Endothelial cell of umbilical vein (primary cell): ENCODE data around the gene EIF4E1B. TPM values are rescaled to one million over a fixed set of nuclear protein-coding genes. Genes with fewer than 3 reads are reported as not detected.
A peak's percentile ranks its signal among the peaks of the same experiment; 100 is the strongest.

ENCODE experiments used
- BruUV-seq: library from RNA; stranded (reverse); fragments of 400-500 nt; replicated peaks from 2 replicates; lab custom pipeline; 2021; lab: Mats Ljungman, UMichigan
- CTCF ChIA-PET: fragments of 300-600, 350-600 bp; sonication (Branson Sonifier 250); formaldehyde crosslinking; loops from one replicate; lab custom pipeline; 2021; ENCODE audit warnings: antibody characterized with exemption, inconsistent platforms; lab: Charles Lee
- POLR2A ChIA-PET: fragments of 300-600, 350-600 bp; sonication (Branson Sonifier 250); formaldehyde crosslinking; loops from one replicate; lab custom pipeline; 2021; ENCODE audit warnings: antibody characterized with exemption, inconsistent platforms; lab: Charles Lee
- DNase-seq: peaks from one replicate; pipeline ENCODE4 v3.0.0-alpha.2; 2011; ENCODE audit warnings: low read depth, low spot score
- FAIRE-seq: peaks from 2 replicates; lab custom pipeline; 2011; peaks lifted over from hg19 to GRCh38; lab: Jason Lieb, UNC
- H2AFZ ChIP-seq: 2 replicates; pipeline ENCODE4 v1.6.0; 2012; ENCODE audit warnings: low read depth, low read length, control low read depth, inconsistent platforms
- H3K27ac ChIP-seq: 2 replicates; pipeline ENCODE4 v1.5.1; 2011; ENCODE audit warnings: low read depth, mild to moderate bottlenecking, control low read depth, low read length, moderate library complexity; ENCODE audit not compliant: insufficient read depth
- H3K27me3 ChIP-seq, 2 experiments: 2 replicates each; pipeline versions ENCODE4 v1.6.0 to v1.6.1; 2011; ENCODE audit warnings: low read length in 2 of 2, mixed read lengths in 1 of 2; ENCODE audit not compliant: control insufficient read depth in 2 of 2, insufficient read depth in 2 of 2
- H3K36me3 ChIP-seq, 2 experiments: 2 replicates in 1 of 2; 3 replicates in 1 of 2; pipeline ENCODE4 v1.5.1; 2011; ENCODE audit warnings: low read length in 2 of 2, mild to moderate bottlenecking in 1 of 2, moderate library complexity in 1 of 2; ENCODE audit not compliant: control insufficient read depth in 2 of 2, insufficient read depth in 2 of 2; ENCODE audit errors: extremely low read depth in 1 of 2
- H3K4me1 ChIP-seq: 3 replicates; pipeline ENCODE4 v1.5.1; 2011; ENCODE audit warnings: mild to moderate bottlenecking, low read length; ENCODE audit not compliant: control insufficient read depth, insufficient read depth; ENCODE audit errors: extremely low read depth
- H3K4me2 ChIP-seq: 2 replicates; pipeline ENCODE4 v1.6.1; 2011; ENCODE audit warnings: low read length, control low read depth, mixed read lengths; ENCODE audit not compliant: insufficient read depth
- H3K4me3 ChIP-seq, 3 experiments: fragments of 200-600 bp in 1 of 3; sonication (generic), shearing (Covaris generic) in 1 of 3; replicated peaks in 1 of 3; 2 replicates each; pipeline ENCODE4 v1.5.1; 2011 to 2016; ENCODE audit warnings: control low read depth in 3 of 3, low read length in 3 of 3, mild to moderate bottlenecking in 2 of 3, inconsistent platforms in 1 of 3, low read depth in 1 of 3, moderate library complexity in 1 of 3; ENCODE audit not compliant: insufficient read depth in 1 of 3
- H3K79me2 ChIP-seq: 2 replicates; pipeline ENCODE4 v1.6.0; 2012; ENCODE audit warnings: low read length, inconsistent platforms; ENCODE audit not compliant: control insufficient read depth, insufficient read depth
- H3K9ac ChIP-seq: replicated peaks from 2 replicates; pipeline ENCODE3; 2011; ENCODE audit warnings: low read length, control low read depth; ENCODE audit not compliant: insufficient read depth; ENCODE audit errors: extremely low read depth
- H3K9me1 ChIP-seq: replicated peaks from 3 replicates; pipeline ENCODE4 v1.6.0; 2011; ENCODE audit warnings: mild to moderate bottlenecking, low read length; ENCODE audit not compliant: control insufficient read depth, insufficient read depth; ENCODE audit errors: extremely low read depth
- H3K9me3 ChIP-seq: replicated peaks from 2 replicates; pipeline ENCODE4 v1.5.1; 2012; ENCODE audit warnings: low read length, inconsistent platforms; ENCODE audit not compliant: control insufficient read depth, insufficient read depth
- H4K20me1 ChIP-seq: replicated peaks from 2 replicates; pipeline ENCODE3; 2011; ENCODE audit warnings: mild to moderate bottlenecking, low read length; ENCODE audit not compliant: control insufficient read depth, insufficient read depth; ENCODE audit errors: extremely low read depth
- CTCF ChIP-seq, 2 donors: IDR thresholded peaks; 1 replicate in 1 of 2; 2 replicates in 1 of 2; pipeline ENCODE4 v1.5.1; 2011; ENCODE audit warnings: low read length in 2 of 2, mild to moderate bottlenecking in 2 of 2, moderate library complexity in 2 of 2, control low read depth in 1 of 2, inconsistent platforms in 1 of 2, low read depth in 1 of 2; ENCODE audit not compliant: insufficient read depth in 1 of 2; ENCODE audit errors: extremely low read depth in 1 of 2
- FOS ChIP-seq: IDR thresholded peaks from 2 replicates; pipeline ENCODE4 v1.6.1; 2011; ENCODE audit warnings: mild to moderate bottlenecking, low read length, moderate library complexity, borderline replicate concordance; ENCODE audit not compliant: insufficient read depth
- POLR2A ChIP-seq: IDR thresholded peaks from 2 replicates; pipeline ENCODE4 v1.6.1; 2012; ENCODE audit warnings: low read depth, mild to moderate bottlenecking, control low read depth, low read length
- POLR2AphosphoS5 ChIP-seq: IDR thresholded peaks from 2 replicates; pipeline ENCODE4 v1.6.1; 2012; ENCODE audit warnings: low read depth, mild to moderate bottlenecking, control low read depth, low read length, moderate library complexity; ENCODE audit not compliant: insufficient read depth
- dilution Hi-C: fragments of 300-500 bp; cut with MboI; formaldehyde crosslinking; loops from one replicate; pipeline ENCODE4 v1.15.0; 2019; ENCODE audit warnings: low sequenced_read_pairs; ENCODE audit not compliant: extremely low pct_ligation_motif_present
- intact Hi-C: fragments of 100-400 bp; cut with micrococcal nuclease; formaldehyde crosslinking; loops from one replicate; pipeline ENCODE4 v1.10.0; 2022
- polyA plus RNA-seq, 4 experiments: library from polyadenylated mRNA; depleted of rRNA in 3 of 4; stranded (reverse) in 3 of 4; unstranded in 1 of 4; fragments of >200 nt; gene quantifications; 2 replicates each; pipeline versions ENCODE4 v1.2.1 to v1.2.3, GENCODE V29; 2011 to 2012; ENCODE audit warnings: missing spikeins in 1 of 4
- total RNA-seq: library from RNA; stranded (reverse); gene quantifications from 2 replicates; pipeline ENCODE4 v1.2.3, GENCODE V29; 2021
- TF ChIP-seq, protein P1 (sequence below): IDR thresholded peaks from 2 replicates; pipeline ENCODE4 v1.6.1; 2011; ENCODE audit not compliant: insufficient read depth, insufficient read length

EIF4E1B gene
- total and polyA plus RNA-seq, 2 donors (not counting 3 experiments of a cell fraction or from before 2014, with no cell fraction given): not detected

DNA sequence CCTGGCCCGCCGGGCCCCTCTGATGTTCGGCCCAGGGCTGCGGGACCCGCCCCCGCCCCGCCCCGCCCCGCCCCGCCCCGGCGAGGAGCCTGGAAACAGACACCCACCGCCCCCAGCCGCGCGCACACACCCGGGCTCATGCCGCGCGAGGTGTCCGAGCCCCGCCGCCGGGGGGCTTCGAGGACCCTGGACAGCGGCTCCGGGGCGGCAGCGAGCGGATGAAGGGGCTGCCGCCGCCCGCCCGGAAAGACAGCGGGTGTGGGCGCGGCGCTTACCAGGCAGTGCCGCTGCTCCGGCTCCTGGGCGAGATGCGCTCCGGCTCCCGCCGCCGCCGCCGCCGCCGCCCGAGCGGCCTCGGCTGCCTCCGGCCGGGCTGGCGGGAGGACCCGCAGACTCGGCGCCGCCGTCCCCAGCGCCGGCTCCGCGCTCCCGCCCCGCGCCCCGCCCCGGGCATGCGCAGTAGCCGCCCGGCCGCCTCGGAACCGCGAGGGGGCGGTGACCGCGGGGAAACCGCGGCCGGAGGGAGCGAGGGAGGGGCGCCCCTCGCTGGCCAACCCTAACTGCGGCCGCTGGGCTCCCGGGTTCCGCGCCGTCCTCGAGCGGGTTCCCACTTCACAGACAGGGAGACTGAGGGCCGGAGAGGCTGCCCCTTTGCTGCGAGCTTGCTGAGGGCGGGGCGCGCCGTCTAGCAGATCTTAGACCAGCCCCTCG, 20.6 kb upstream of the EIF4E1B start, which contains the start of gene GPRIN1:
TSS of gene GPRIN1 (minus strand) at position 433 of the 711 bp plus-strand sequence. CDS start 10,322 bp downstream, outside the sequence.
- intact Hi-C loops: loop anchor here (1.0 to 10.0 kb wide), 2 partner anchors 37 to 165 kb away; partner anchors contain the start of genes FAF2 and TSPAN17
- FAIRE-seq (peak; percentile 73), DNase-seq (peak; percentile 59)
- dilution Hi-C loops: no loop called here
- no peaks in the 10 kb centered on the region for H3K9me1 ChIP-seq
- ChIA-PET POLR2A (no interaction called here), CTCF (interaction anchor here (1.0 to 1.3 kb wide), 4 partner anchors 10 to 193 kb away, joined by 3 to 4 read pairs (median 3); partner anchors contain the start of gene CLTB)
- H3K4me3 ChIP-seq: peak within 1 kb of the TSS; percentile 18 to 63 (median 47)
- peaks cover 6% of the 10 kb centered on the region for H3K4me1 ChIP-seq
- peak within 1 kb of the TSS; percentile 54 for H3K9ac ChIP-seq
- no peaks in the 10 kb centered on the region for H3K79me2 ChIP-seq
- no peaks in the 10 kb centered on the region for H4K20me1 ChIP-seq
- TF ChIP-seq, protein P1, sequence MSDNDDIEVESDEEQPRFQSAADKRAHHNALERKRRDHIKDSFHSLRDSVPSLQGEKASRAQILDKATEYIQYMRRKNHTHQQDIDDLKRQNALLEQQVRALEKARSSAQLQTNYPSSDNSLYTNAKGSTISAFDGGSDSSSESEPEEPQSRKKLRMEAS: no peak
- TF ChIP-seq CTCF (IDR thresholded peaks at IDR 0.05; ENCODE audit: extremely low read depth in 1 of 2, insufficient read depth in 1 of 2, low read depth in 1 of 2, low read length in 2 of 2) (peak; percentile 20 to 35), FOS (no peak), POLR2A (no peak), POLR2AphosphoS5 (no peak)
- no peaks in the 10 kb centered on the region for H3K27me3 ChIP-seq
- H3K9me3 ChIP-seq: no peaks in the 10 kb centered on the region
- no peak within 1 kb of the TSS for H3K27ac ChIP-seq
- H3K36me3 ChIP-seq: no peaks in the 10 kb centered on the region
- H2AFZ ChIP-seq: peak within 1 kb of the TSS; percentile 86
- H3K4me2 ChIP-seq: peak within 1 kb of the TSS; percentile 65
- no TSS peak for BruUV-seq
